GM12872 (cell line): Measurements from ENCODE around the gene FAM171A1.

Experiments
- CTCF ChIP-seq: IDR thresholded peaks from 3 replicates; pipeline ENCODE4 v1.5.1; 2011; ENCODE audit warnings: low read depth, mild to moderate bottlenecking, low read length, moderate library complexity; ENCODE audit not compliant: insufficient read depth

The FAM171A1 gene

GRCh38 chr10:15369256-15370211, 1.6 kb downstream of the FAM171A1 start:
- no peak for TF ChIP-seq CTCF

- no peak for TF ChIP-seq CTCF
Observed at GRCh38 chr10:15368101-15368855, 2.8 kb downstream of the FAM171A1 start.

GRCh38 chr10:15367296-15368085, 3.6 kb downstream of the FAM171A1 start:
- no peak for TF ChIP-seq CTCF

GRCh38 chr10:15365692-15366091, 5.4 kb downstream of the FAM171A1 start:
- no peak for TF ChIP-seq CTCF

- TF ChIP-seq CTCF, result no peak
Observed at GRCh38 chr10:15364001-15364400, 7.1 kb downstream of the FAM171A1 start.

- no peak for TF ChIP-seq CTCF
Observed at GRCh38 chr10:15363031-15363430, 8.1 kb downstream of the FAM171A1 start.

GRCh38 chr10:15361131-15361530, 10.0 kb downstream of the FAM171A1 start:
- no peak for TF ChIP-seq CTCF
